GM12801 (cell line): ENCODE measurements around the gene ARPC5.

Source experiments
- TF ChIP-seq, protein P1 (sequence below): IDR thresholded peaks from one replicate; pipeline ENCODE4 v1.5.1; 2011; ENCODE audit warnings: control low read depth; ENCODE audit not compliant: insufficient read length; ENCODE audit errors: extremely low read depth

Gene ARPC5

DNA sequence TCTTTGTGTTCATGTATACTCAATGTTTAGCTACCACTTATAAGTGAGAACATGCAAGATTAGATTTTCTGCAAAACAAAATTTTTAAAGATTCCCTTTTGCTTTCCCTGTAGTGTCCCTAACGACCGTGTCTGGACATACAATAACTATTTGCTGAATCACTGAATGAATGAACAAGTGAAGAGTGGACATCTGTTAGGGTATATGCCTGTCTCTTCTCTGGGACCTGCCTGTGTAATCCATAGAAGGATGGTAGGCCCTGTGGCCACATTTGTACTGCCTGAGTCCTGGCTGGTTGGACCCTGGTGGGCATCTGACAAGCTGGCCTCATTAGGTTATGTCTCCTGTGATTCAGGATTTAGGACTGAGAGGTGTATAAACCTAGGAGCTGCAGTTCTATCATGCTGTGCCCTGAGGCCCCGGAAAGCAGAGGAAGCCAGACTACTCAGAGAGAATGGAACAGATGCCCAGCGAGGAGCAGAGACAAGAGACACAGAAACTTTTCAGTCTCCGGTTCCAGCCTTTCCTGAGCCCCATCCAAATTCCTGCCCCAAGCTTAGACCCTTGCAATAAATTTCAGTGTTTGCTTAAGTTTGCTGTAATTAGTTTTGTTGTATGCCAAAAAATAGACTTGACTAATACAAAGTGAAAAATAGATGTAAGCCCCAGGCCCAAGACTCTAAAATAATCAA lies 37.8 kb downstream of the ARPC5 start:
- TF ChIP-seq, protein P1, sequence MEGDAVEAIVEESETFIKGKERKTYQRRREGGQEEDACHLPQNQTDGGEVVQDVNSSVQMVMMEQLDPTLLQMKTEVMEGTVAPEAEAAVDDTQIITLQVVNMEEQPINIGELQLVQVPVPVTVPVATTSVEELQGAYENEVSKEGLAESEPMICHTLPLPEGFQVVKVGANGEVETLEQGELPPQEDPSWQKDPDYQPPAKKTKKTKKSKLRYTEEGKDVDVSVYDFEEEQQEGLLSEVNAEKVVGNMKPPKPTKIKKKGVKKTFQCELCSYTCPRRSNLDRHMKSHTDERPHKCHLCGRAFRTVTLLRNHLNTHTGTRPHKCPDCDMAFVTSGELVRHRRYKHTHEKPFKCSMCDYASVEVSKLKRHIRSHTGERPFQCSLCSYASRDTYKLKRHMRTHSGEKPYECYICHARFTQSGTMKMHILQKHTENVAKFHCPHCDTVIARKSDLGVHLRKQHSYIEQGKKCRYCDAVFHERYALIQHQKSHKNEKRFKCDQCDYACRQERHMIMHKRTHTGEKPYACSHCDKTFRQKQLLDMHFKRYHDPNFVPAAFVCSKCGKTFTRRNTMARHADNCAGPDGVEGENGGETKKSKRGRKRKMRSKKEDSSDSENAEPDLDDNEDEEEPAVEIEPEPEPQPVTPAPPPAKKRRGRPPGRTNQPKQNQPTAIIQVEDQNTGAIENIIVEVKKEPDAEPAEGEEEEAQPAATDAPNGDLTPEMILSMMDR: no peak

DNA sequence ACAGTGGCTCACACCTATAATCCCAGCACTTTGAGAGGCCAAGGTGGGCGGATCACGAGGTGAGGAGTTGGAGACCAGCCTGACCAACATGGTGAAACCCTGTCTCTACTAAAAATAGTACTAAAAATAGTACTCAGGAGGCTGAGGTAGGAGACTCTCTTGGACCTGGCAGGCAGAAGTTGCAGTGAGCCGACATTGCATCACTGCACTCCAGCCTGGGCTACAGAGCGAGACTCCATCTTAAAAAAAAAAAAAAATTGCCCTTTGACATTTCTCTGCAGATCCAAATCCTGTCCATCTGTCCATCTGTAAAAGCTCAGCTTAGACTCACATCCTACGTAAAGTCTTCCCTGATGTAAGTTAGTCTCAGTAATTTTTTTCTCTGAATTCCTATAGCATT lies 39.1 kb downstream of the ARPC5 start:
- TF ChIP-seq, protein P1: no peak

DNA sequence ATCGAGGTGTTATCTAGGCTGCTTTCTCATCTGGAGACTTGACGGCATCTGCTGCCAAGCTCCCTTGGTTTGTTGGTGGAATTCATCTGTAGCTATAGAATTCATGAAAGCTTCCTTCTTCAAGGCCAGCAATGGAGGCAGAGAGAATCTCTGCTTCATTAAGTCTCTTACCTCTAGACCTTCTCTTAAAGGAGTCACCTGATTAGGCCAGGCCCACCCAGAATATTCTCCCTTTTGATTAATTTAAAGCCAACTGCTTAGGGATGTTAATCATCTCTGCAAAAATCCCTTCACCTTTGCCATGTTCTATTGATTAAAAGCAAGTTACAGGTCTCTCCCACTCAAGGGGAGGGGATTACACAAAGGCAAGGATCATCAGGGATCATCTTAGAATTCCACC lies 40.0 kb downstream of the ARPC5 start:
- TF ChIP-seq, protein P1: no peak

DNA sequence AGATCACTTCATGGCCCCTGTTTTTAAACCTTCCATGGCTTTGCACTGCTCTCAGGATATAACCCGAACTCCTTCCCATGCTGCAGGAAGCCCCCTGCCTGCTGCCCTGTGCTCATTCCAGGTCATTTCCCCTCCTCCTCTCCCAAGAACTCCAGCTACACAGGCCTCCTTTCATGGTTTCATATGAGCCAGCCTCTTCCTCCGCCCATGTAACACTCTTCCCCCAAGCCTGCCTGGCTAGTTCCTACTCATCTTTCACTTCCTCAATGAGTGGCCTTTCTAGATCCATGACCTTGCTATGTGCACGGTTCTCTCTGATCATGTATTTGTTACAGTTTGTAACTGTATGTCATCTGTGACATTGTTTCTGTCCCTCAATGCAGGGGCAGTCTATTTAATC lies 42.2 kb downstream of the ARPC5 start:
- TF ChIP-seq, protein P1: no peak

DNA sequence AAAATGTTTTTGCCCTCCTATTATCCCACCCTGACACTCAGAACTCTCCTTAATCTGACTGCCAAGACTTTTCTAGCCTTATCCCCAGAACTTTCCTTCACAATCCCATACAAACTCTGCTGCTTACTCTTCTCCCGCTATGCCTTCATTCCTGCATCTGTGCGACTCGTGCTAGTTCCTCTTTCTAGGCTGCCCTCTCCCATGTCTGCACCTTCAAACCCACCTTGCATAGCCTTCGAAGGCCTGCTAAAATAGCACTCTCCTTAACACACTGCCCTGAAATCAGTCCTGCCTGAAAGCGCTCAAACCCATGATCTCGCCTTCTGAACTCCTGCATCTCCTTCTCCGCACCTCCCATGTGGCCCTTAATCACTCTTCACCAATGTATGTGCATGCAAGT lies 42.9 kb downstream of the ARPC5 start:
- TF ChIP-seq, protein P1: no peak

DNA sequence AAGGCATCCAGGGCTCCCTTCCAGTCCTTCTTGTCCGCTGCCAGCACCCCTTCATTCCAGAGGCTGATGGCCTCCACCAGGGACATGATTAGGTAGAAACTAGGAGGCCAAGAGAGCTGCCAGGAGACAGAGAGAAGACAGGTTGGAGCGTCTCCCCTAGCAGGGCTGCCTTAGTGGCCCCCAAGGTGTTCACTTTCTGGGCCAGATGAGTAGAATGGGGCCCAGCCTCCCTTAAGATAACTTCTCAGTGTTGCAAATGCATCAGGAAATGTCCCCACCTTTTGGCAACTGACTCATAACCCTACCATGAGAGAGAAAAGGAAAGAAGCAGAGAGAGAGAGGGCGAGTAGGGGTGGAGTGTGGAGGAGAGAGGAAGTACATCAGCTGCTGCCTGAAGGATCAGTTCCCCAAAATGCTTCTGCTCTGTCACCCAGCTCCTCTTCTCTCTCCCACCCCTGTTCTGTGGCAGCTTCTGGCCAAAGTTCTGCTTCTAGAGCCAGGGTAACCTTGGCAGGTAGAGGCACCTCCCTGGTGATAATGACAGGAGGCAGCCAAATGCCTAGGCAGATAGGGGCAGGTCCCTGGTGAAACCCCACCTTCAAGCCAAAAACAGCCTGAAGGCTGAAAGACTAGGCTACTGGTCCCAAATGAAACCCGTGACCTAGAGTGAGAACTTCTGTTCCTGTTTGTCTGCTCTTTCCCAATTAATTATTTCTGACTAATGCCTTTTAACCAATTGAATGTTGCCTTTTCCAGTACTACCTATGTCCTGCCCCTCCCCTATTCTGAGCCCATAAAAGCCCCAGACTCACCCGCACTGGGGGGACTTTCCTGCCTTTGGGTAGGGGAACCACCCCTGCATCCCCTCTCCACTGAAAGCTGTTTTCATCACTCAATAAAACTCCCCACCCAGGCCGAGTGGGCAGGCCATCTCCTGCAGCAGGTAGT lies 45.1 kb downstream of the ARPC5 start, which contains the start of gene NCF2:
TSS of gene NCF2 (minus strand) at position 216 of the 948 bp plus-strand sequence. CDS start at position 86, 130 bp downstream.
- TF ChIP-seq, protein P1: no peak

DNA sequence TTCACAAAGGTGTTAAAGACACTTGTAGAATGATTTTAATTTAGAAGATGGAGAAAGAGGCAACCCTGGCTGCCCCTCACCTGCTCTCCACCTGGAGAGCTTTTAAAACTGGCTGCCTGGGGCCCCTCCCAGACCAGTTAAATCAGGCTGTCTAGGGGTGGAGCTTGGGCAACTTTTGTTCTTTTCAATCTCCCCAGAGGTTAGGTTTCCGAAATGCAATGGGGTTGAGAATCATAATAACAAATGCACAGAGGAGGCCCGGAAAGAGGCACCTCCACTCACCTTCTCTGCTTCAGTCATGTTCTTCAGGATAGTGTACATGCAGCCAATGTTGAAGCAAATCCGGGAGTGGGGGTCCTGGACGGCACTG lies 45.7 kb downstream of the ARPC5 start:
- TF ChIP-seq, protein P1: no peak
